ENCODE measurements around the gene TOP1.

TOP1 gene

GRCh38 chr20:41134362-41135186, 106.0 kb downstream of the TOP1 start:
- DNase-seq: no peak

DNA sequence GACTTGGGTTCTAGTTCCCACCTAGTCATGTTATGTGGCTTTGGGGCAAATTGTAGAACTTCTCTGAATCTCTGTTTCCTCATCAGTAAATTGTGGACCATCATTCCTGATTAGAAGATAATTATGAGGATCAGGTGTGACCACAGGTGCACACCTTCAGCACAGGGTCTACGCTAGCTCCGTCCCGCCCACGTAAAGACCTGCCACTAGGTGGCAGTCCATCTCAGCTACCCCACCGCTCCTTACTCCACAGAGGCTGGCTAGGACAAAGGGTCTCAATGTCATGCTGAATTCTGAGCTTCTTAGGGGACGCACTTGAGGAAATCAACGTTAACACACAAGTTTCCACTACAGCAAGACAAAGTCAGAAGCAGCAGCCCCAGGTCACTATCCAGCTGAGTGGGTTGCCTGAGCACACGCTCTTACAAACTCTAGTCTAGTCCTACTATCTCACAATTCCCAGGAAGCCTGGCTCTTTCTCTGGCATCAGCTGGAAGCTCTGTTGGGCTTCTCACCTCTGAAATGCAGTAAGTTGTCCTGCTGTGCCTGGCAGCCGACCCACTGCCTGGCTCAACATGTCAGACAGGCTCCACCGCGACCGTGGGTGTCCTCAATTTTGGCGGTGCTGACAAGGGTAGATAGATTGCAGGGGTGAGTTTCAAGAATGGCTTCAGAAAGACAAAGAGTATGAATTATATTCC, 106.7 kb downstream of the TOP1 start:
- DNase-seq: peak; percentile 15

- DNase-seq: no peak
These were observed 107.5 kb downstream of the TOP1 start for GRCh38 chr20:41135888-41136679.

DNA sequence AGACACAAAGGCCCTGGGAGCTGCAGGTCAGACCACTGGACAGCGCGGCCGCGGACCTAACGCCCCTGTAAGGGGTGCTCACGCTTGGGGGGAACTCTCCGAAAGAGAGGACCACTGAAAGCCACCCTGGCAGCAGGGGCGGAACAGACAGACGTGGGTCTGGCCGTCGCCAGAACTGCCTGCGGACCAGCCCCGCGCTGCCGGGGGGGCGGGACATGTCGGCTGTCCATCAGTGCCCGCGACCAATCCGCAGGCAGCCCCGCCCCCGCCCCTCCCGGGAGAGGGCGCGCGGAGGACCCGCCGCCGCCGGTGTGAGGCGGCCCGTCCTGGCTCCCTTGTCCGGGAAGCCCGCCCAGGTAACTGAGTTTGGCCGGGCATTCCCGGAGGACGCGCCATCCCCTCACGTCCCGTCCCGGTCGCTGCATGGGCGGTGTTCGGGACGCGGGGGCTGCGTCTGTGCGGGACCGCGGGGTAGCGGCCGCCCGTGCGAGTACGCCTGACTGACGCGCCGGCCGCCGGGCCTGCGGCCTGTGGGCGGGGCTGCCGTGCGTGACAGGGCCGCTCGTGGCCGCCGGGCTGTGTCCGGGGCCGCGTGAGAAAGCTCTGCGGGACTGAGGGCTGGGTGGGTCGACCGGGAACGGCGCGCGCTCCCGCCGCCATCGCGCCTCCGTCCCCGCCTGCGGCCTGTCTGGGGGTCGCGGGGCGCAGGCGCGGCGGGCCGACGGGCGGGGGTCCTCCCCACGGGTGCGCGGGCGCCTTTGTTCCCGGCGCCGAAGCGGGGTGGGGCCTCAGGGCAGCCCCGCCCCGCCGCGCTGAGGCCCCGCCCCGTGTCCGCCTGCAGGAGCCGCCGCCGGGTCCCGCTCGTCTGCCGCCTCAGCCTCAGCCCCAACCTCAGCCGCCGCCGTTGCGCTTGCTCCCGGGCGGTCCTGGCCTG, 108.3 kb downstream of the TOP1 start, which contains the start of gene PLCG1:
PLCG1 (plus strand) TSS at position 864 of the 934 bp plus-strand sequence. CDS start 99 bp downstream, outside the sequence.
- DNase-seq: peak; percentile 84

DNA sequence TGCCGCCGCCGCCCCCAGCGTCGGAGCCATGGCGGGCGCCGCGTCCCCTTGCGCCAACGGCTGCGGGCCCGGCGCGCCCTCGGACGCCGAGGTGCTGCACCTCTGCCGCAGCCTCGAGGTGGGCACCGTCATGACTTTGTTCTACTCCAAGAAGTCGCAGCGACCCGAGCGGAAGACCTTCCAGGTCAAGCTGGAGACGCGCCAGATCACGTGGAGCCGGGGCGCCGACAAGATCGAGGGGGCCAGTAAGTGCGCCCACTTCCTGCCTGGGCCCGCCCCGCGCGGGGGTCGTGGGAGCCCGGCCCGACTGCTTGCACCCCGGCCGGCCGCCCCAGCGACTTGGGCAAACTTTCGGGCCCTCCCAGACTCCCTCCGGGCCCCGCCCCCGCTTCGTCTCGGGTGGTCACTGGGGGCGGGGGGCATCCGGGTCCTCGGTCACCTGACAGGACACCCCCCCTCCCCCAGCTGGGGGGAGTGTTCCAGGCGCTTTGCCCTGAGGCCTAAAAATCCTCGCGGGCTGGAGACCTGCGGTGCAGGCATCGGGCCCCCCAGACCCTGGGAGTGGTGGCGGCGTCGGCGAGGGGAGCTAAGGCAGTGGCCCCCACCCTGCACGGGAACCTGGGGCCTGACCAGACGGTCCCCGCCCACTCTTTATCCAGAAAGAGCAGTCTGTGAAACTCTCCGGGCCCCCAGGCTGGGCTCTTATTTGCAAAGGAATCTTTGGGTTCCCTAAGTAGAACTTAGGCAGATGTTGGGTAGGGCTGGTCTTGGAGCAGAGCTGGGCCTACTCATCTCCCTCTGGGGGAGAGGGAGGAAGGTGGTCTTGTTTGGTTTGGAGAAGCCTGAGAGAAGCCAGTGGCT, 109.2 kb downstream of the TOP1 start:
- DNase-seq: peak; percentile 77

DNA sequence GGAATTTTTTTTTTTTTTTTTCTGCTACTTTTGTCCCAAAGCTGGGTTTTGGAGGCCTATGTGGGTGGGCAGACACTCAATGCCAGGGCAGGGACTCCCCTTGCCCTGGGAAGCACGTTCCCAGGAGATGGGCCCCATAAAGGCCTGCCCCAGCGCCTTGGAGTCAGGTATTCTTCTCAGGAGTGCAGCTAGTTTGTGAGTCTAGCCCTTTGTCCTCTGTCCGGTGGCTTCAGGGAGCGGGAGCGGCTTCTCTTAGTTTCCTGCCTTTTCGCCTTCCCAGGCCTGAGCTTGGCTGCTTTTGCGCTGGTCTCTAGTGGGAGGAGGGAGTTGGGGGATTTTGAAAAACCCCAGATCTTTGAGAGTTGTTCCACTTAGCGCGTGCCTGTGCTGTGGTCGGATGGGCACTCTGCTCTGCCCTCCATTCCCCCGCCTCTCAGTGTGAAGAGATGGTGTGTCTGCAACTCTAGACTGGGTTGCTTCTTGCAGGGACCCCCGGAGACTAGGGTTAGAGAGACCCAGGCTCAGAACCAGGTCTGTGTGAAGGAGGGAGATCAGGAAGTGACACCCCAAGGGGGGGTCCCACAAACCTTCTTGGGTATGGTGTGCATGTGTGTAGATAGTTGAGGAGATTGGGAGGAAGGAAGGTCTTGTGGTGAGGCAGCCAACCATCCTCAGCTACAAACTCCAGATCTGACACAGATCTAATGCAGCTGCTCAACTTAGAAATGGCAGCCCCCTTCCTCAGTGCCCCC, 110.0 kb downstream of the TOP1 start:
- DNase-seq: no peak

DNA sequence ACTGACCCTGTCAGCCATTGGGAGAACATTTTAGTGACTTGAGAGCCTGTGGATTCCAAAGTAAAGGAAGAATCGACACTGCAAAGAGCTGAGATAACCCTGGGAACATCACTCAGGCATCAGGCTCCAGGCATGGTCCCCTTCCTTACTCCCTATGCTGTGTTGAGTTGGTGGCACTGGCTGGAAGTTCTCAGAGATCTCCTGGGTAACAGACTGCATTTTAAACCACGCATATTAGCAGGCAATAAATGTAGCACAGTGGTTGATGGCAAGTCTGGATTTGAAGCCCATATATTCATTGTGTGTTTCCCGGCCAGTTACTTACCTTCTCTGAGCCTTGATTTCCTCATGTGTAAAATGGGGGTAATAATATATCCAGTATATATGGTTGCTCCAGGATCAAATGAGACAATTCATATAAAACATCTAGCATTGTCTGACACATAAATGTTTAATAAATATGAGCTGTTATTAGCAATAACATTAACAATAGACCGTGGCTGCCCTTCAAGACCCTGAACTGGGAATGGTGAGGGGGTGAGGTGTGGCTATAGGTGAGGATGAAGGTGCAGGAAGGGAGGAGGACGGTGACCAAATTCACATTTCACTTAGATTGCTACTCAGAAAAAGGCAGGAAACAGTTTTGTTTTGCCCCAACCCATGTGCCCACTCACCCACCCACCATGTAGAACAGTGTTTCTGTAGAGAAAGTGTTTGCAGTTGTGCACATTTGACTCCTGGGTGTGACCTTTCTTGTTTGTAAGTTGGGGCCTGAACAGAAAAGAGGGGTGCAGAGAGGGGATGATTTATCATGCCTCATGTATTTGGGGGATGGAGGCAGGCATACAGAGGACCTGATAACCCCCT, 110.8 kb downstream of the TOP1 start:
- DNase-seq: no peak

- DNase-seq: no peak
These were observed 111.9 kb downstream of the TOP1 start for GRCh38 chr20:41140226-41141133.

DNA sequence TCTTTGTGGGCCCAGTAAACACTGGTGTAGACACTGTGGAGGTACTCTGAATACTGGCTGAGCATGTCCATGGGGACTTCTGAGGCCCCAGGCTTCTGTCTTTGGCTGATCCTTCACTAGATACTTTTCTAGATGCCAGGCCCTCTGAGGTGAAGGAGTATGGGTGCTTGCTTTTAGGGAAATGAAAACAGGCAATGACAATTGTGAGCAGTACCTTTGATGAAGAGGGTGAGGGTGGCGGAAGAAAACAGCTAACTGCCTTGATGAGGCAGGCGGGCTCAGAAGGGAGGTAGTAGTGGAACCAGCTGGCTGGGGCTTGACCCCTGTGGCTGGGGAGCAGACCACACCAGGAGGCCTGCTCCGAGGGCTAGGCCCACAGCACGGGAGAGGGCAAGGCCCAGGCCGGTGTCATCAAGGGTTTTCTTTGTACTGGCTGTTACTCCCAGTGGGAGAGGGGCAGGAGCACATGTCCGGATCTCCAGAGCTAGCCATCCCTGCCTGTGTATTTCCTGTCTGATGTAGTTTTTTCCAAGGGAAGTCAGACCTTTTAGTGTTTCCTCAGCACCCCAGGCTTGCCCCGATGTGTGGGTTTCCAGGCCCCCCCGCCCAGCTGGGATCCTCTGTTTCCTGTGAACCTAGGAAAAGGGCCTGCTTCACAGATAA, 112.7 kb downstream of the TOP1 start:
- no peak for DNase-seq

GRCh38 chr20:41142245-41142644, 113.6 kb downstream of the TOP1 start:
- no peak for DNase-seq

DNA sequence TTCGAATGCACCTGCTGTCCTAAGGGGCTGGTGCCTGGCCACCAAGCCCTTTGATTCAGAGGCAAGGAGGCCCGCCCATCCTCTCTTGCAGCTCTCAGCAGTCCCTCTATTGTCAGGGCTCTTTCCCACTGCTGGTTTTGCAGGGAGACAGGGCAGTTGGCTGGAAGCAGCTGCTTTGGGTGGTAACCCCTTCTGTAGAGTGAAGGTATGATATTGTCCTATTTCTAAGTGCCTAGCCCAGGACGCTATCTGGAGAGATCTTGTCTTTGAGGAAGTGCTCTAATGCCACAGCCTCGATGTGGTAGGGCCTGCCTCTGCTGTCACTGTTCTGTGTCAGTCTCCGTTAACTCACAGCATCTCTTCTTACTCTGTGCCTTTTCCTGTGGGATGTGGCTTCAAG, 114.3 kb downstream of the TOP1 start:
- DNase-seq: no peak

DNA sequence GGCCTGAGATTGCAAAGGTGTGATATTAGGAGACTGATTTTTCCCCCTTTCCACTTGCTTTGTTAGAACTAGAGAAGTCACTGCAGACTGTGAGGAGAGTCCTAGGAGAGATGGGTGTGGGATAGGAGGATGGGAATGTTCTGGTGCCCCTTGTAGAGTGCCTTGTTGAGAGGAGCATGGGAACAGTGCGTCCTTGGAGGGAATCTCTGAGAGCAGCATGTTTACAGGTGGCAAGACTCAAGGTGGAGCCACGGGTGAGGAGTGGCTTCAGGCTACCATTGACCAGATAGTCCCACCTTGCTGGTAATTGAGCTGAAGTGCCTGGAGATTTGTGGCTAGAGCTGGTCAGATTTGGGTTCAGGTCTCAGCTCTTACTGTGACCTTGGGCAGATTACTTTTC, 114.7 kb downstream of the TOP1 start:
- no peak for DNase-seq

- no peak for DNase-seq
These were observed 116.7 kb downstream of the TOP1 start for GRCh38 chr20:41145317-41145716.

- no peak for DNase-seq
These were observed 117.4 kb downstream of the TOP1 start for GRCh38 chr20:41145821-41146620.

DNA sequence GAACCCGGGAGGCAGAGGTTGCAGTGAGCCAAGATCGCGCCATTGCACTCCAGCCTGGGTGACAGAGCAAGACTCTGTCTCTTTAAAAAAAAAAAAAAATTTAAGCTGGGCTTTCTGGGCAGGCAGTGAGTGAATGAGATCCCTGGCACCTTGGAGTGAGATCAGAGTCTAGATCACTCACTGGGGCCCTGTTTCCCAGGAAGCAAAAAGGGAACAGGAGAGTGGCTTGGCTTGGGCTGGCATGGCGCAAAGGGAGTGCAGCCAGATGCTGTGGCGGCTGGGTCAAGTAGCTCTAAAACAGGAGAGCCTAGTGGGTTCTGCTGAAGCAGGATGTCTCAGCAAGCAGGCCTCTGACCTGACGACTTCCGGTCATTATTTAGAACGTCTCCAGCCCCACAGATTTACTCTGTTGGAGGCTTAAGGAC, 119.2 kb downstream of the TOP1 start:
- DNase-seq: no peak

- DNase-seq: no peak
These were observed 120.3 kb downstream of the TOP1 start for GRCh38 chr20:41148942-41149341.

DNA sequence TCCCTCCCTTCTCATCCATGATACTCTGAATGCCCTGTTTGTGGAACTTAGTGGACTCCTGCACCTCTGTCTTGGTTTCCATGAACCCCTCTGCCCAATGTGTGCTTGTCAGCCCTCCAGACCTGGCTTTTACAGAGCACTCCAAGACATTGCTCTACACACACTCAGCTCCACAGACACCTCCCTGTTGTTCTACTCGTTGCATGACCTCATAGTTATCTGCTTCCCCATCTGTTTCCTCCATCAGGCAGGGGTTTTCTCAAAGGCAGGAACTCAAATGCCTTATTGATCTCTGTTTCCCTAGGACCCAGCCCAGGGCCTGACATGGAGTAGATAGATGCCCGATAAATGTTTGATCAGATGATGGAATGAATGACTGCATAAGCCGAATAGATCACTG, 122.0 kb downstream of the TOP1 start:
- DNase-seq: no peak
